Mesothelial cell of epicardium (in vitro differentiated cells): ENCODE results near the gene NACA2. TPM values are rescaled to one million over a fixed set of nuclear protein-coding genes. Genes with fewer than 3 reads are reported as not detected.
"Not testable (repeated sequence)": the region's sequence is repeated elsewhere in the genome, so short reads cannot be mapped to it uniquely, and the experiment has no call there.

Source experiments
- DNase-seq, 2 experiments: peaks; one replicate each; pipeline ENCODE4 v3.0.0; 2021; ENCODE audit warnings: low spot score in 2 of 2; ENCODE audit not compliant: unreplicated experiment in 2 of 2
- H3K27ac Mint-ChIP-seq: 2 replicates; pipeline ENCODE4 v1.8.0; 2021; ENCODE audit warnings: mixed read lengths
- H3K27me3 Mint-ChIP-seq: 2 replicates; pipeline ENCODE4 v1.8.0; 2021; ENCODE audit warnings: low read depth, mixed read lengths
- H3K36me3 Mint-ChIP-seq: 2 replicates; pipeline ENCODE4 v1.8.0; 2021; ENCODE audit warnings: mixed read lengths
- H3K4me1 Mint-ChIP-seq: 2 replicates; pipeline ENCODE4 v1.8.0; 2021; ENCODE audit warnings: mixed read lengths
- H3K4me3 Mint-ChIP-seq: 2 replicates; pipeline ENCODE4 v1.8.0; 2021; ENCODE audit warnings: mild to moderate bottlenecking, moderate library complexity, mixed read lengths
- H3K9me3 Mint-ChIP-seq: 2 replicates; pipeline ENCODE4 v1.8.0; 2021; ENCODE audit warnings: mixed read lengths
- total RNA-seq: library from RNA; stranded (reverse); gene quantifications from 3 replicates; pipeline ENCODE4 v1.2.1, GENCODE V29; 2021
- TF ChIP-seq, protein P1 (sequence below): fragments of 200-600 bp; sonication (generic); IDR thresholded peaks from one replicate; pipeline ENCODE4 v1.5.0; 2021; ENCODE audit warnings: antibody characterized with exemption; ENCODE audit not compliant: unreplicated experiment

The NACA2 gene
- total RNA-seq, 1 donor from 2014 or later, result not detected

- TF ChIP-seq, protein P1, sequence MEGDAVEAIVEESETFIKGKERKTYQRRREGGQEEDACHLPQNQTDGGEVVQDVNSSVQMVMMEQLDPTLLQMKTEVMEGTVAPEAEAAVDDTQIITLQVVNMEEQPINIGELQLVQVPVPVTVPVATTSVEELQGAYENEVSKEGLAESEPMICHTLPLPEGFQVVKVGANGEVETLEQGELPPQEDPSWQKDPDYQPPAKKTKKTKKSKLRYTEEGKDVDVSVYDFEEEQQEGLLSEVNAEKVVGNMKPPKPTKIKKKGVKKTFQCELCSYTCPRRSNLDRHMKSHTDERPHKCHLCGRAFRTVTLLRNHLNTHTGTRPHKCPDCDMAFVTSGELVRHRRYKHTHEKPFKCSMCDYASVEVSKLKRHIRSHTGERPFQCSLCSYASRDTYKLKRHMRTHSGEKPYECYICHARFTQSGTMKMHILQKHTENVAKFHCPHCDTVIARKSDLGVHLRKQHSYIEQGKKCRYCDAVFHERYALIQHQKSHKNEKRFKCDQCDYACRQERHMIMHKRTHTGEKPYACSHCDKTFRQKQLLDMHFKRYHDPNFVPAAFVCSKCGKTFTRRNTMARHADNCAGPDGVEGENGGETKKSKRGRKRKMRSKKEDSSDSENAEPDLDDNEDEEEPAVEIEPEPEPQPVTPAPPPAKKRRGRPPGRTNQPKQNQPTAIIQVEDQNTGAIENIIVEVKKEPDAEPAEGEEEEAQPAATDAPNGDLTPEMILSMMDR, result no peak
- Mint-ChIP-seq H3K4me3 (no peak overlapping the region), H3K9me3 (no peaks in the 10 kb centered on the region), H3K27ac (no peak overlapping the region), H3K27me3 (peaks cover 4% of the 10 kb centered on the region), H3K4me1 (no peaks in the 10 kb centered on the region), H3K36me3 (no peaks in the 10 kb centered on the region)
- DNase-seq, result no peak
Measured at GRCh38 chr17:61587242-61587641, 3.8 kb downstream of the NACA2 start.

- DNase-seq, H3K27me3 Mint-ChIP-seq, H3K27ac Mint-ChIP-seq, H3K4me1 Mint-ChIP-seq, H3K9me3 Mint-ChIP-seq, H3K36me3 Mint-ChIP-seq, H3K4me3 Mint-ChIP-seq: not testable (repeated sequence)
Measured at GRCh38 chr17:61586622-61587021, 4.4 kb downstream of the NACA2 start.

DNA sequence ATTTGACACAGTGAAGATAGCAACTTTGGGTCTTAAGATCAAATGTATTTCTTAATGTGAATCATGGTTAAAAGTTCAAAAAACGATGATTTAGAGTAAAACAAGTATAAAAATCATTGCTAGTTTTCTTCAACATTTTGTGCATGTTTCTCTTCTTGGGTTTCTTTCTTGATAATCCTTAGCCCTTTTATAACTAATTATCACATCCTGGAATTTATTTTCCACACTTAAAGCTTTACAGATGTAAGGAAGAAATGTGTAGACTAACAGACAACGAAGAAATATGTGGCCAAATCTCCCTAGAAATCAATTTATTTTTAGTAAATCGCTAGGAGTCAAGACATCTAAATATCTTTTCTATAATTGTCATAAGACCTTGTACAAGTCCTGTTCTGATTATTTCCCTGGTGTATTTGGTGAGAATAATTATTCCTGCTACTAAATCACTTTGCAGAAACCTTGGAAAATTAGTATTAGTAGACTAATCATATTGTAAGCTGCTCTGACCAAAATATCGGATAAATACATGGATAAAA lies 4.9 kb downstream of the NACA2 start:
- no peak for DNase-seq
- TF ChIP-seq, protein P1, result no peak
- Mint-ChIP-seq H3K27me3 (peaks cover 4% of the 10 kb centered on the region), H3K27ac (no peak overlapping the region), H3K36me3 (no peaks in the 10 kb centered on the region), H3K4me1 (peaks cover 10% of the 10 kb centered on the region), H3K9me3 (no peaks in the 10 kb centered on the region), H3K4me3 (no peak overlapping the region)

GRCh38 chr17:61584866-61585265 lies 6.2 kb downstream of the NACA2 start:
- peaks cover 4% of the 10 kb centered on the region for H3K27me3 Mint-ChIP-seq
- no peaks in the 10 kb centered on the region for H3K36me3 Mint-ChIP-seq
- DNase-seq, result no peak
- no peak overlapping the region for H3K4me3 Mint-ChIP-seq
- H3K4me1 Mint-ChIP-seq, result peaks cover 21% of the 10 kb centered on the region
- TF ChIP-seq, protein P1, result no peak
- no peak overlapping the region for H3K27ac Mint-ChIP-seq
- H3K9me3 Mint-ChIP-seq, result no peaks in the 10 kb centered on the region

DNA sequence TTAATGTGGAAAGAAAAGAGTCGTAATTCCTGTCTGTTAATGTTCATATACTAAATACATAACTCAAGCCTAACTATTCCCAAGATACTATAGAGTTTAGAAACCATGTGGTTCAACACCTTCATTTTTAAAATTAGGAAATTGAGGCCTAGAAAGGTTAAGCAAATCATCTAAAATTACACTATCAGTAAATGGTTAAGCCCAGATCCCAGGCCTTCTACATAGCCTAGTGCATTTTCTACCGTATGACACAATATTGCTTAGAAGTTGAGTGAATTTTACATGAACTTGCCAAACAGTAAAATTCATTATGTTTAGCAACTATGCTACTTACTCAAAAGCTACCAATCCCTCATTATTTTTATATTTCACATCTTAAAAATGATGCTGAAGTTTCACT lies 6.8 kb downstream of the NACA2 start:
- H3K27me3 Mint-ChIP-seq, result peaks cover 4% of the 10 kb centered on the region
- H3K9me3 Mint-ChIP-seq, result no peaks in the 10 kb centered on the region
- DNase-seq, result no peak
- H3K4me3 Mint-ChIP-seq, result no peak overlapping the region
- H3K4me1 Mint-ChIP-seq, result peaks cover 27% of the 10 kb centered on the region
- no peaks in the 10 kb centered on the region for H3K36me3 Mint-ChIP-seq
- TF ChIP-seq, protein P1, result no peak
- H3K27ac Mint-ChIP-seq, result no peak overlapping the region

DNA sequence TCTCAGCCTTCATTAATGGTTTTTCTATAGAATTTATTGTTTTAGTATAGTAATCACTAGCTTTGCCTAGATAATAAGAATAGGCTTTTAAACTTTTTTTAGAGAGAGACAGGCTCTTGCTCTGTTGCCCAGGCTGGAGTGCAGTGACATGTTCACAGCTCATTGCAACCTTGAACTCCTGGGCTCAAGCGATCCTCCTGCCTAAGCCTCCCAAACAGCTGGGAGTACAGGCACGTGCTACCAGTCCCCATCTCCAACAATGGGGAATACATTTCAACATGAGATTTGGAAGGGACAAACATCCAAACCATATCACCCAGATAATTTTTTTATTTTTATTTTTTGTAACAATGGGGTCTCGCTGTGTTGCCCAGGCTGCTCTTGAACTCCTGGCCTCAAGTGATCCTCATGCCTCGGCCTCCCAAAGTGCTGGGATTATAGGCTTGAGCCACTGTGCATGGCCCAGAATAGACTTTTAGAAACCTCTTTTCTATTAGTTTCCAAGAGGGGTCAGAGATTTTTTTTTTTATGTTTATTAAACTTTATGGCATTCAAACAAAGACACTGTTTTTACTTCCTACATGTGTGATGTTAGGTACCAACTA lies 7.3 kb downstream of the NACA2 start:
- Mint-ChIP-seq H3K4me1 (peaks cover 28% of the 10 kb centered on the region), H3K36me3 (no peaks in the 10 kb centered on the region), H3K27me3 (peaks cover 4% of the 10 kb centered on the region), H3K9me3 (no peaks in the 10 kb centered on the region), H3K4me3 (no peak overlapping the region), H3K27ac (no peak overlapping the region)
- no peak for DNase-seq
- TF ChIP-seq, protein P1, result no peak
